ENCODE measurements around the gene MYO5C. TPM values are rescaled to one million over a fixed set of nuclear protein-coding genes. Genes with fewer than 3 reads are reported as not detected.

MYO5C gene
- total RNA-seq, 4 donors from 2014 or later: 3.7 to 12.4 (median 7.6) TPM

- Histone ChIP-seq H3K27ac (replicated peaks in 1 of 4) (no peak overlapping the region), H3K36me3 (peaks cover 0 to 24% (median 3%) of the 10 kb centered on the region in 4 donors), H3K27me3 (no peaks in the 10 kb centered on the region), H3K4me3 (no peak overlapping the region), H3K9me3 (no peaks in the 10 kb centered on the region), H3K4me1 (no peaks in the 10 kb centered on the region)
- WGBS: 92% methylated on average over 3 of the region's 3 CpGs
- no peak for DNase-seq (ENCODE audit: extremely low spot score)
- TF ChIP-seq POLR2A (IDR thresholded peaks at IDR 0.05; ENCODE audit: low read depth) (no peak), POLR2AphosphoS5 (IDR thresholded peaks at IDR 0.05) (no peak), EP300 (IDR thresholded peaks at IDR 0.05) (no peak)
- TF ChIP-seq, protein P1, sequence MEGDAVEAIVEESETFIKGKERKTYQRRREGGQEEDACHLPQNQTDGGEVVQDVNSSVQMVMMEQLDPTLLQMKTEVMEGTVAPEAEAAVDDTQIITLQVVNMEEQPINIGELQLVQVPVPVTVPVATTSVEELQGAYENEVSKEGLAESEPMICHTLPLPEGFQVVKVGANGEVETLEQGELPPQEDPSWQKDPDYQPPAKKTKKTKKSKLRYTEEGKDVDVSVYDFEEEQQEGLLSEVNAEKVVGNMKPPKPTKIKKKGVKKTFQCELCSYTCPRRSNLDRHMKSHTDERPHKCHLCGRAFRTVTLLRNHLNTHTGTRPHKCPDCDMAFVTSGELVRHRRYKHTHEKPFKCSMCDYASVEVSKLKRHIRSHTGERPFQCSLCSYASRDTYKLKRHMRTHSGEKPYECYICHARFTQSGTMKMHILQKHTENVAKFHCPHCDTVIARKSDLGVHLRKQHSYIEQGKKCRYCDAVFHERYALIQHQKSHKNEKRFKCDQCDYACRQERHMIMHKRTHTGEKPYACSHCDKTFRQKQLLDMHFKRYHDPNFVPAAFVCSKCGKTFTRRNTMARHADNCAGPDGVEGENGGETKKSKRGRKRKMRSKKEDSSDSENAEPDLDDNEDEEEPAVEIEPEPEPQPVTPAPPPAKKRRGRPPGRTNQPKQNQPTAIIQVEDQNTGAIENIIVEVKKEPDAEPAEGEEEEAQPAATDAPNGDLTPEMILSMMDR (IDR thresholded peaks at IDR 0.05): no peak
- intact Hi-C loops (cut with DNase I): no loop called here
Observed at GRCh38 chr15:52218371-52218770, 77.2 kb downstream of the MYO5C start.

- Histone ChIP-seq H3K4me3 (no peak overlapping the region), H3K36me3 (peaks cover 0 to 32% (median 8%) of the 10 kb centered on the region in 4 donors), H3K27me3 (no peaks in the 10 kb centered on the region), H3K9me3 (no peaks in the 10 kb centered on the region), H3K27ac (replicated peaks in 1 of 4) (no peak overlapping the region), H3K4me1 (no peaks in the 10 kb centered on the region)
- TF ChIP-seq, protein P1 (IDR thresholded peaks at IDR 0.05): no peak
- no peak for TF ChIP-seq POLR2AphosphoS5 (IDR thresholded peaks at IDR 0.05)
- TF ChIP-seq EP300 (IDR thresholded peaks at IDR 0.05): no peak
- no peak for TF ChIP-seq POLR2A (IDR thresholded peaks at IDR 0.05; ENCODE audit: low read depth)
- WGBS: 84% methylated on average over 9 of the region's 10 CpGs
- intact Hi-C loops (cut with DNase I): no loop called here
- no peak for DNase-seq (ENCODE audit: extremely low spot score)
Observed at GRCh38 chr15:52217186-52217585, 78.4 kb downstream of the MYO5C start.

DNA sequence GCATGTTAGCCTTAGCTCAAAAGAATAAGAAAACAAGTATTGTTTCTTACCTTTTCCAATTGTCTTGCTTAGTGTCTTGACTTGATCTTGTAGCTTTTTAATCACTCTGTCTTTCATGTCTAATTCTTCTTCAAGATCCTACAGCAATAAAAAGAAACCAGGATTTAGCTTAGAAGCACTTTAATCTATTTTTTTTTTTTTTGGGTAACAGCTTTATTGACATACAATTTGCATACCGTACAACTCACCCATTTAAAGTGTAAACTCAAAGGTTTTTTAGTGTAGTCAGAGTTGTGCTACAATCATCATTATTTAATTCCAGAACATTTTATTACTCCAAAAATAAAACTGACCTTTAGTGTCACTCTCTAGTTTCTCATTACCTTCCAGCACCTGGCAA is 81.1 kb downstream of the MYO5C start:
- H3K4me1 ChIP-seq: no peaks in the 10 kb centered on the region
- H3K4me3 ChIP-seq: no peak overlapping the region
- 90% methylated on average over 1 of the region's 1 CpG for WGBS
- no peak for DNase-seq (ENCODE audit: extremely low spot score)
- no peaks in the 10 kb centered on the region for H3K9me3 ChIP-seq
- peaks cover 0 to 23% (median 11%) of the 10 kb centered on the region in 4 donors for H3K36me3 ChIP-seq
- H3K27me3 ChIP-seq: no peaks in the 10 kb centered on the region
- H3K27ac ChIP-seq (replicated peaks in 1 of 4): no peak overlapping the region
- no peak for TF ChIP-seq EP300 (IDR thresholded peaks at IDR 0.05)
- TF ChIP-seq, protein P1 (IDR thresholded peaks at IDR 0.05): no peak
- intact Hi-C loops (cut with DNase I): no loop called here

GRCh38 chr15:52213206-52213605 is 82.4 kb downstream of the MYO5C start:
- peaks cover 0 to 17% (median 11%) of the 10 kb centered on the region in 4 donors for H3K36me3 ChIP-seq
- H3K9me3 ChIP-seq: no peaks in the 10 kb centered on the region
- WGBS: 89% methylated on average over 3 of the region's 3 CpGs
- TF ChIP-seq POLR2AphosphoS5 (IDR thresholded peaks at IDR 0.05) (no peak), POLR2A (IDR thresholded peaks at IDR 0.05; ENCODE audit: low read depth) (no peak), EP300 (IDR thresholded peaks at IDR 0.05) (no peak)
- TF ChIP-seq, protein P1 (IDR thresholded peaks at IDR 0.05): no peak
- H3K4me1 ChIP-seq: no peaks in the 10 kb centered on the region
- no peak overlapping the region for H3K4me3 ChIP-seq
- intact Hi-C loops (cut with DNase I): no loop called here
- peak; percentile 29 for DNase-seq (ENCODE audit: extremely low spot score)
- no peaks in the 10 kb centered on the region for H3K27me3 ChIP-seq
- no peak overlapping the region for H3K27ac ChIP-seq (replicated peaks in 1 of 4)

DNA sequence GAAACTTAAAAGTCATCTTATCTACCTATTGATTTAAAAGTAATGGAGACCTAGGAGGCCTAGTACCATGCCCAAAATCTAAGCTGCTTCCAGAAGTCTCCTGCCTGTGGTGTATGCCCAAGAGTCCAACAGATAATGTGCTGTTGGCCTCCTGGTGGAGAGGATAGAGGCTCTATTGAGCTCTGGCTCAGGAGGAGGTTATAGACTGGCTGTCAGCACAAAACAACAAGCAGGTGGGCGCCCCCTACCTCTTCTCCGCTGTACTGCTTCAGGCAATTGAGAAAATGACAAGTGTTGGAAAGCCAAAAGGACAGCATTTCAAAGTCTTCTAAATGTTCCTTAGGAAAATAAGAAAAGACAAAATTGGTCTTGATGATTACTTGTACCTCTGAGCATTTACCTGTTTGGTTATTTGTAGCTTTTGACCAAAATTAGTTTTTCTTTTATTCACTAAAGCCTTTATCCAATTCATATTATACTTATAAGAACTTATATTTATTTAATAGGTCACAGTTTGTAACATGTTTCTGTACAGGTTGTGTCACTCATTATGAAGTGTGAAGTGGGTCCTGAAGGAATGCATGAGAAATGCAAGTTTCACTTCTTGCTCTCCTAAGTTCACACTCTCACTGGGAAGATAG is 87.2 kb downstream of the MYO5C start:
- Histone ChIP-seq H3K4me3 (no peak overlapping the region), H3K36me3 (peaks cover 0 to 25% (median 13%) of the 10 kb centered on the region in 4 donors), H3K27me3 (no peaks in the 10 kb centered on the region), H3K4me1 (no peaks in the 10 kb centered on the region), H3K27ac (replicated peaks in 1 of 4) (no peak overlapping the region), H3K9me3 (no peaks in the 10 kb centered on the region)
- no peak for TF ChIP-seq EP300 (IDR thresholded peaks at IDR 0.05)
- no peak for TF ChIP-seq POLR2AphosphoS5 (IDR thresholded peaks at IDR 0.05)
- no peak for TF ChIP-seq POLR2A (IDR thresholded peaks at IDR 0.05; ENCODE audit: low read depth)
- TF ChIP-seq, protein P1 (IDR thresholded peaks at IDR 0.05): peak; percentile 36 to 60 (median 39)
- intact Hi-C loops (cut with DNase I): no loop called here
- DNase-seq (ENCODE audit: extremely low spot score): peak; percentile 90
- WGBS: 50% methylated on average over 2 of the region's 2 CpGs
